ENCODE measurements around the gene H1-8.

GRCh38 chr3:129579991-129580390 lies 37.0 kb downstream of the H1-8 start:
- no peak for TF ChIP-seq POLR2A (IDR thresholded peaks at IDR 0.05)
- TF ChIP-seq CTCF (IDR thresholded peaks at IDR 0.05): no peak
